ENCODE measurements around the gene SLC27A5. TPM values are rescaled to one million over a fixed set of nuclear protein-coding genes. Genes with fewer than 3 reads are reported as not detected.
A peak's percentile ranks its signal among the peaks of the same experiment; 100 is the strongest.

Gene SLC27A5
- total and polyA plus RNA-seq, 2 of the 13 experiments (the other 11 are each of a cell fraction or from before 2014, with no cell fraction given), result 30.3 to 40.2 TPM

DNA sequence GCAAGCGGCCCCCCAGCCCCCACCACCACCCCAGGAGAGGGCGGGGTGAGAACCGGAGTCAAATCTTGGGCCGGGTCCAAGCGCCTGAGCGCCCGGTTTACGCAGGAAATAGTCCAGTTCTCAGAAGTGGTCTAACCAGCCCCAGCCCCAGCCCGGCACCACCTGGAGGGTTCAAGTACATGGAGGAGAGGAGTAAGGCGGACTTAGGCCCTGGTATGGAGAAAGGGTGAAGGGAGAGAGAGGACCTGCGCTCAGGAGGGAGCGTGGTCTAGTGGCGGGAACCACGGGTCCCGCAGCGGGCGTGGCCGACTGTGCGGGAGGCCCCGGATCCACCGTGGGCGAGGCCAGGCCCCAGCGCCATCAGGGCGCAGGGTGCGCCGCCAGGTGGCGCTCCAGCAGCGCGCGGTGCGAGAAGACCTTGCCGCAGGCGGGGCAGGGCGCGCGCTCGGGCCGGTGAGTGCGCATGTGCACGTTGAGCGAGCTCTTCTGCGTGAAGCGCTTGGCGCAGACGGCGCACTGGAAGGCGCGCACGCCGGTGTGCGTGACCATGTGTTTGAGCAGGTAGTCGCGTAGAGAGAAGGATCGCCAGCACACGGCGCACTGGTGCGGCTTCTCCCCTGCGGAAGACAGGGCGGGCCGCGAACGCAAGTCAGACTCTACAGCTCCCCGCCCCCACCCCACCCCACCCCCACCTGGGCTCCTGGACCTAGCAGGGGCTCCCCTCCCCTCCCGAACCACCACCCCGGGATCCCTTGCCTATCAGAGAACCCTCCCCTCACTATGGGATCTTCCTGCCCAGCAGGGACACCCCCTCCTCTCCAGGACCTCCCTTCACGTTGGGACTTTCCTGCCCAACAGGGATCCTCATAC, 2.1 kb upstream of the SLC27A5 start (continued):
- TF ChIP-seq, protein P1, sequence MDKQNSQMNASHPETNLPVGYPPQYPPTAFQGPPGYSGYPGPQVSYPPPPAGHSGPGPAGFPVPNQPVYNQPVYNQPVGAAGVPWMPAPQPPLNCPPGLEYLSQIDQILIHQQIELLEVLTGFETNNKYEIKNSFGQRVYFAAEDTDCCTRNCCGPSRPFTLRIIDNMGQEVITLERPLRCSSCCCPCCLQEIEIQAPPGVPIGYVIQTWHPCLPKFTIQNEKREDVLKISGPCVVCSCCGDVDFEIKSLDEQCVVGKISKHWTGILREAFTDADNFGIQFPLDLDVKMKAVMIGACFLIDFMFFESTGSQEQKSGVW (CRISPR knock-in tag; IDR thresholded peaks at IDR 0.05; ENCODE audit: borderline replicate concordance), result no peak
- peak; percentile 88 for TF ChIP-seq GMEB2 (CRISPR knock-in tag; IDR thresholded peaks at IDR 0.05; ENCODE audit: low read depth)
- 0 out of 2 replicates have a peak, but pooled peaks have one; percentile 53 for TF ChIP-seq FOXA3 (CRISPR knock-in tag; IDR thresholded peaks at IDR 0.05)
- TF ChIP-seq ZNF577 (CRISPR knock-in tag; IDR thresholded peaks at IDR 0.05; ENCODE audit: borderline replicate concordance, low read depth), result no peak
- TF ChIP-seq TARDBP (CRISPR knock-in tag; IDR thresholded peaks at IDR 0.05), result peak; percentile 61
- peak; percentile 49; the same call in 1 of the 2 replicates for TF ChIP-seq ATF3 (CRISPR knock-in tag; IDR thresholded peaks at IDR 0.05)
- no peak for TF ChIP-seq ZBTB8A (CRISPR knock-in tag; IDR thresholded peaks at IDR 0.05; ENCODE audit: borderline replicate concordance, low read depth)
- no peak for TF ChIP-seq ZNF703 (CRISPR knock-in tag; IDR thresholded peaks at IDR 0.05; ENCODE audit: borderline replicate concordance)
- TF ChIP-seq ZNF468 (CRISPR knock-in tag; IDR thresholded peaks at IDR 0.05), result no peak
- TF ChIP-seq, protein P2, sequence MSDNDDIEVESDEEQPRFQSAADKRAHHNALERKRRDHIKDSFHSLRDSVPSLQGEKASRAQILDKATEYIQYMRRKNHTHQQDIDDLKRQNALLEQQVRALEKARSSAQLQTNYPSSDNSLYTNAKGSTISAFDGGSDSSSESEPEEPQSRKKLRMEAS (IDR thresholded peaks at IDR 0.05), result peak; percentile 96
- no peak; the same call in 1 of the 2 replicates for TF ChIP-seq BORCS8-MEF2B (CRISPR knock-in tag; IDR thresholded peaks at IDR 0.05)
- peak; percentile 96 for TF ChIP-seq CTCF (CRISPR knock-in tag; IDR thresholded peaks at IDR 0.05)
- TF ChIP-seq HMGXB4 (CRISPR knock-in tag; IDR thresholded peaks at IDR 0.05; ENCODE audit: borderline replicate concordance in 1 of 2, low read depth in 1 of 2), result peak; percentile 84 to 95
- TF ChIP-seq, protein P3, sequence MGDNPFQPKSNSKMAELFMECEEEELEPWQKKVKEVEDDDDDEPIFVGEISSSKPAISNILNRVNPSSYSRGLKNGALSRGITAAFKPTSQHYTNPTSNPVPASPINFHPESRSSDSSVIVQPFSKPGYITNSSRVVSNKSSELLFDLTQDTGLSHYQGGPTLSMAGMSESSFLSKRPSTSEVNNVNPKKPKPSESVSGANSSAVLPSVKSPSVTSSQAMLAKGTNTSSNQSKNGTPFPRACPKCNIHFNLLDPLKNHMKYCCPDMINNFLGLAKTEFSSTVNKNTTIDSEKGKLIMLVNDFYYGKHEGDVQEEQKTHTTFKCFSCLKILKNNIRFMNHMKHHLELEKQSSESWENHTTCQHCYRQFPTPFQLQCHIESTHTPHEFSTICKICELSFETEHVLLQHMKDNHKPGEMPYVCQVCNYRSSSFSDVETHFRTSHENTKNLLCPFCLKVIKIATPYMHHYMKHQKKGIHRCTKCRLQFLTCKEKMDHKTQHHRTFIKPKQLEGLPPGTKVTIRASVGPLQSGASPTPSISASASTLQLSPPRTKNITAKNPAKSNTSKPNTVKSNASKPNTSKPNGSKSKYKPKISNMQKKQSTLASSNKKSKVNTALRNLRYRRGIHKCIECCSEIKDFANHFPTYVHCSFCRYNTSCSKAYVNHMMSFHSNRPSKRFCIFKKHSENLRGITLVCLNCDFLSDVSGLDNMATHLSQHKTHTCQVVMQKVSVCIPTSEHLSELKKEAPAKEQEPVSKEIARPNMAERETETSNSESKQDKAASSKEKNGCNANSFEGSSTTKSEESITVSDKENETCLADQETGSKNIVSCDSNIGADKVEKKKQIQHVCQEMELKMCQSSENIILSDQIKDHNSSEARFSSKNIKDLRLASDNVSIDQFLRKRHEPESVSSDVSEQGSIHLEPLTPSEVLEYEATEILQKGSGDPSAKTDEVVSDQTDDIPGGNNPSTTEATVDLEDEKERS (CRISPR knock-in tag; IDR thresholded peaks at IDR 0.05), result no peak
- TF ChIP-seq NFATC3 (CRISPR knock-in tag; IDR thresholded peaks at IDR 0.05), result no peak
- TF ChIP-seq ELF4 (CRISPR knock-in tag; IDR thresholded peaks at IDR 0.05; ENCODE audit: borderline replicate concordance), result no peak
- no peak for TF ChIP-seq PTBP1 (IDR thresholded peaks at IDR 0.05; ENCODE audit: low read depth, low read length, poor library complexity, severe bottlenecking)

All from HepG2 (cell line).